ENCODE data around the gene UBB. TPM values are rescaled to one million over a fixed set of nuclear protein-coding genes. Genes with fewer than 3 reads are reported as not detected.

The UBB gene
- total RNA-seq, 1 donor from 2014 or later = 1,410 TPM

DNA sequence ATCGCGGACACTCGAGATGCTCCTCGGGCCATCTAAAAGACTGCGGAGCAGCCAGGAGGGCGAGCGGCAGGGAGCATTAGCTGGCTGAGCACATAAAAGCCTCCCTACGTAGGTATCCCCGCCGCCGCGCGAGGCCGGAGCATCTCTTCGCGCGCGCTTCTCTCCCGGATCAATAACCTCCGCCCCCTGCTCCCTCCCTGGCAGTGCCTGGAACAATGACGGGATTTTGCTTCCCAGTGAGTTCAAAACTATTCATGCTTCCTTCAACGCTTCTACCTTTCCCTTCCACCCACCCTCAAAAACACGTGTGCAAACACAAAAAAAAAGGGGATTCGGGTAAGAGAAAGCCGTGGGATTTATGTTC, 28.6 kb upstream of the UBB start:
- Histone ChIP-seq H3K4me3 (peak overlapping the region; percentile 70), H3K4me1 (peaks cover 12% of the 10 kb centered on the region), H3K27me3 (no peaks in the 10 kb centered on the region), H3K27ac (no peak overlapping the region), H3K36me3 (no peaks in the 10 kb centered on the region), H3K9me3 (no peaks in the 10 kb centered on the region)
- peak; percentile 11 for ATAC-seq
- TF ChIP-seq, protein P1, sequence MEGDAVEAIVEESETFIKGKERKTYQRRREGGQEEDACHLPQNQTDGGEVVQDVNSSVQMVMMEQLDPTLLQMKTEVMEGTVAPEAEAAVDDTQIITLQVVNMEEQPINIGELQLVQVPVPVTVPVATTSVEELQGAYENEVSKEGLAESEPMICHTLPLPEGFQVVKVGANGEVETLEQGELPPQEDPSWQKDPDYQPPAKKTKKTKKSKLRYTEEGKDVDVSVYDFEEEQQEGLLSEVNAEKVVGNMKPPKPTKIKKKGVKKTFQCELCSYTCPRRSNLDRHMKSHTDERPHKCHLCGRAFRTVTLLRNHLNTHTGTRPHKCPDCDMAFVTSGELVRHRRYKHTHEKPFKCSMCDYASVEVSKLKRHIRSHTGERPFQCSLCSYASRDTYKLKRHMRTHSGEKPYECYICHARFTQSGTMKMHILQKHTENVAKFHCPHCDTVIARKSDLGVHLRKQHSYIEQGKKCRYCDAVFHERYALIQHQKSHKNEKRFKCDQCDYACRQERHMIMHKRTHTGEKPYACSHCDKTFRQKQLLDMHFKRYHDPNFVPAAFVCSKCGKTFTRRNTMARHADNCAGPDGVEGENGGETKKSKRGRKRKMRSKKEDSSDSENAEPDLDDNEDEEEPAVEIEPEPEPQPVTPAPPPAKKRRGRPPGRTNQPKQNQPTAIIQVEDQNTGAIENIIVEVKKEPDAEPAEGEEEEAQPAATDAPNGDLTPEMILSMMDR (IDR thresholded peaks at IDR 0.05) = no peak
- peak; percentile 65 for DNase-seq
- intact Hi-C loops (cut with DNase I) = no loop called here

DNA sequence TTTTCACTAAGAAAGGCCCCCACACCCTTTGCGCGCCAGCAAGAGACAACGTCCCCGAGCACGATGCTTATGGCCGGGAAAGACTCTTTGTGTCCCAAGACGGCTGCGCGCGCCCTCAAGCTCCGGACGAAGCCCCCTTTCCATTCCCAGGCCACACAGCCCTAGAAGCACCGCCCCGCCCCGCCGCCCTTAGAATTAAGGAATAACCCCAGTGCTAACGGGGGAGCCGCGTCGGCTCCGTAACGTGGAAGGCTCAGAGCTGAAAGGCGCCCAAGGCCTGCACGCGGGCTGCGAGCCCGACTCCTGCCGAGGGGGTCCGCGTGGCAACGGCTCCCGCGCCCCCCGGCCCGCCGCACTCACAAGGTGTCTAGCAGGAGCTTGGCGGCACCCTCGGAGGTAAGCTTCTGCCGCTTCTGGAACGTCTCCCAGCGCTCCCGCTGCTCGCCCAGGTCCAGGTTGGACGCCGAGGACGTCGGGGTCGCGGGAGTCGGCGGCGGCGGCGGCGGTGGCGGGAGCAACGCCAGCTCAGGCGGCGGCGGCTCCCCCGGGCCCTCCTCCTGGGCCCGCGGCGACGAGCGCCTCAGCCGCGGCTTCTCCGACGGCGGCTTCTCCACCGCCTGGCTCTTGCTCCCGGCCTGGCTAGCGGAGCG, 28.1 kb upstream of the UBB start:
- Histone ChIP-seq H3K36me3 (no peaks in the 10 kb centered on the region), H3K4me1 (peaks cover 12% of the 10 kb centered on the region), H3K27ac (peak overlapping the region; percentile 47), H3K27me3 (no peaks in the 10 kb centered on the region), H3K9me3 (no peaks in the 10 kb centered on the region), H3K4me3 (peak overlapping the region; percentile 70)
- DNase-seq (peak; percentile 76), ATAC-seq (peak; percentile 78)
- intact Hi-C loops (cut with DNase I) = no loop called here
- TF ChIP-seq, protein P1 (IDR thresholded peaks at IDR 0.05) = no peak

DNA sequence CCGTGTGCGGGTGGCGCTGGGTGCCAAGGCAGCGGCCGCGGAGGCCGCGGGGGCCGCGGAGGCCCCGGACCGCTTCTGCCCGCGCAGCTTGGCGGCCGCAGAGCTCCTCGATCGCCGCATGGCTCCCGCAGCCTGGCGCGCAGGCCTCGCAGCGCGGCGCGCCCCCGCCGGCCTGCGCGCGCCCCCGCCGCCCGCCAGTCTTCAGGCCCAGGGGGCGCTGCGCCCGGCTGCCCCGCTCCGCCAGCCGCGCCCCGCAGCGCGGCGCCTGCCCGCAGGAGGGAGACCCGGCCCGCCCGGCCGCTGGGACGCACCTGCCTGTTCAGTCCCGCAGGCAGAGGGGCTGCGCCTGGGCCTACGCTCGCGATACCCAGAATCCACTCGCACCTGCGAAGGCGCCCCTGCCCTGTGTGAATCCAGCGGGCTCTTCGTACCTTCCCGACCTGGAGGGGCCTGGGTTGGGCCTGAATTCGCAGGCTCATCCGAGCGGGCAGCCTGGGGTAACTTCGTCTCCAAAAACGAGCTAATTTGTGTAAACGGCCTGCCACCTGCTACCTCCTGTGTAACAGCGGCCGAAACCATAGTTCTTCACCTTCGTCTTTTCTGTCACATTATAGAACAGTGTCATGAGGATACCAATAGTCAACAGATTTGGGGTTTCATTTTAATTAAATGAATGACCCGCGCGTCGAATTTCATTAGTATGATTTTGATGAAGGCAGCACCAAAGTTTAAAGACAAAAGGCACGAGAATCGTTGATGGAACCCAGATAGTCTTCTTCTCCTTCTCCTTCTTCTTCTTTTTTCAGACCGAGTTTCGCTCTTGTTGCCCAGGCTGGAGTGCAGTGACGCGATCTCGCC, 27.3 kb upstream of the UBB start, which contains the start of gene CENPV:
Gene CENPV, minus strand, starts transcription at position 153 of the 858 bp plus-strand sequence. Its CDS starts 33 bp downstream, at position 120.
- H3K27ac ChIP-seq = peak within 1 kb of the TSS; percentile 47
- peak; percentile 90 for ATAC-seq
- H3K27me3 ChIP-seq = no peaks in the 10 kb centered on the region
- peak; percentile 79 for DNase-seq
- intact Hi-C loops (cut with DNase I) = no loop called here
- peak within 1 kb of the TSS; percentile 70 for H3K4me3 ChIP-seq
- H3K9me3 ChIP-seq = no peaks in the 10 kb centered on the region
- no peaks in the 10 kb centered on the region for H3K36me3 ChIP-seq
- TF ChIP-seq, protein P1 (IDR thresholded peaks at IDR 0.05) = no peak
- H3K4me1 ChIP-seq = peaks cover 12% of the 10 kb centered on the region

DNA sequence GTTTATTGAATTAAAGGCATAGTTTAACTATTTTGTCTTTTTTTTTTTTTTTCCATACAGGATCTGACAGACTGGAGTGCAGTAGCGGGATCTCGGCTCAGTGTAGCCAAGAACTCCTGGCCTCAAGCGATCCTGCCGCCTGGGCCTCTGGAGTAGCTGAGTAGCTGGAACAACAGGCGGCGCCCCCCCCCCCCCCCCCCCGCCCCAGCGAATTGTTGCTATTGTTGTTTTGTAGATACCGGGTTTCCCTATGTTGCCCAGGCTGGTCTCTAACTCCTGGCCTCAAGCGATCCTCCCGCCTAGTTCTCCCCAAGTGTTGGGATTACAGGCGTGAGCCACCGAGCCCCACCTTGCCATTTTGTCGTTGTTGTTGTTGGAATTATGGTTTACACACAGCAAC, 26.3 kb upstream of the UBB start:
- Histone ChIP-seq H3K36me3 (no peaks in the 10 kb centered on the region), H3K4me1 (peaks cover 12% of the 10 kb centered on the region), H3K4me3 (no peak overlapping the region), H3K27ac (no peak overlapping the region), H3K27me3 (no peaks in the 10 kb centered on the region), H3K9me3 (no peaks in the 10 kb centered on the region)
- ATAC-seq = no peak
- TF ChIP-seq, protein P1 (IDR thresholded peaks at IDR 0.05) = no peak
- intact Hi-C loops (cut with DNase I) = no loop called here
- peak; percentile 18 for DNase-seq

DNA sequence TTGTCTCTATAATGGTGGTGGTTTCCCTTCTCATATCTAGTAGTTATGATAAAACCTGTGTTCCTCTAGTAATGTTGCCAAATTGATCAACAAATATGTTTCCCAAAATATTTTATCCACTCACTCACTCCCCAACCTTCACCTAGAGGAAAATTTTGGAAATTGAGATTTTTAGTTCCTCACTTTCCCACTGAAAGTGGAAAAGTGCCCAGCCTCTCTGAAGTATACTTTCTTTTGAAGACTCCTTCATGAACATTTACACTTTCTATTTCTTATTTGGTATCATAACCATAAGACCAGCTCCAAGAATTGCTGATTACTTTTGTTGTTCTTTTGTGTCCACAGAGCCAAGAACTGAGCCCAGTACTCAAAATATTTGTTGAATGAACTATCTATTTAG, 22.5 kb upstream of the UBB start:
- DNase-seq = no peak
- no peaks in the 10 kb centered on the region for H3K4me1 ChIP-seq
- H3K27ac ChIP-seq = no peak overlapping the region
- ATAC-seq = no peak
- H3K27me3 ChIP-seq = no peaks in the 10 kb centered on the region
- TF ChIP-seq, protein P1 (IDR thresholded peaks at IDR 0.05) = no peak
- no peaks in the 10 kb centered on the region for H3K36me3 ChIP-seq
- no peaks in the 10 kb centered on the region for H3K9me3 ChIP-seq
- no peak overlapping the region for H3K4me3 ChIP-seq
- intact Hi-C loops (cut with DNase I) = no loop called here
